Measurements from ENCODE around the gene MTFP1. TPM values are rescaled to one million over a fixed set of nuclear protein-coding genes. Genes with fewer than 3 reads are reported as not detected.

The MTFP1 gene
- total and polyA plus RNA-seq, 7 experiments from 2014 or later, result 10.2 to 68.2 (median 26.7) TPM

DNA sequence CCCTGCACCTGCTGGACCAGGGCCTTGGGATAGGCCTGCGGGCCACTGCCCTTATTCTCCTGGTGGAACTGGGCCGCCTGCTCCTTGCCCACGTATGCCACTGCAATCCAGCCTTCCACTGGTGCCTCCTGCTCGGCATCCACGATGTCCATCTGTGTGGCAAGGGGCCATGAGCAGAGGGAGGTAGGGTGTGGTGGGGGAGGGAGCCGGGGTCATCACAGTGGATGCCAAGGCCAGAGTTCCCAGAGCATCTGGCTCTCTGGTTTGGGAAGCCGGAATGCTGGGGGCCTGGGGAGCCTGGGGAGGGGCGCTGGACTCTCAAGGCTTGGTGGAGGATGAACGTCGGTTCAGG lies 39.0 kb upstream of the MTFP1 start:
- DNase-seq, result no peak
- H3K4me3 Mint-ChIP-seq, result peak overlapping the region; percentile 44 to 83 (median 77)
- intact Hi-C loops (cut with micrococcal nuclease), result loop anchor here in 1 of 2 donors (2.0 kb wide), 2 partner anchors 60 to 122 kb away; partner anchors contain the start of gene TBC1D10A
- H3K9me3 Mint-ChIP-seq, result no peaks in the 10 kb centered on the region
- H3K27me3 Mint-ChIP-seq, result peaks cover 0 to 4% (median 0%) of the 10 kb centered on the region in 5 donors
- ChIA-PET POLR2A (interaction anchor here (0.9 to 10.1 kb wide), 3 partner anchors 30 to 97 kb away, joined by 3 to 84 read pairs (median 5); partner anchors contain the start of genes CASTOR1, CCDC157 and SF3A1), CTCF (interaction anchor here (0.7 to 9.0 kb wide), 8 partner anchors 32 to 282 kb away, joined by 3 to 157 read pairs (median 4); partner anchors contain the start of gene CASTOR1)
- peaks cover 11 to 19% (median 16%) of the 10 kb centered on the region in 7 donors for H3K4me1 Mint-ChIP-seq
- H3K27ac Mint-ChIP-seq, result peak overlapping the region in 3 of 9 donors; percentile 28 to 60 (median 48)
- H3K27ac ChIP-seq (ENCODE audit: low read depth, low read length), result no peak overlapping the region
- no peak for ATAC-seq
- H3K36me3 ChIP-seq (ENCODE audit: control insufficient read depth in 2 of 3, insufficient read depth in 3 of 3, low read length in 3 of 3), result no peaks in the 10 kb centered on the region
- no peaks in the 10 kb centered on the region for H3K27me3 ChIP-seq (ENCODE audit: control insufficient read depth in 2 of 2, insufficient read depth in 2 of 2, low read length in 2 of 2)
- H3K36me3 Mint-ChIP-seq, result no peaks in the 10 kb centered on the region
- no peaks in the 10 kb centered on the region for H3K9me3 ChIP-seq (ENCODE audit: control insufficient read depth in 2 of 3, low read length in 3 of 3)
- peaks cover 3 to 9% of the 10 kb centered on the region in 2 donors for H3K4me1 ChIP-seq (ENCODE audit: control insufficient read depth in 2 of 2, insufficient read depth in 2 of 2, low read length in 2 of 2)
- H3K4me3 ChIP-seq (ENCODE audit: low read length), result no peak overlapping the region

DNA sequence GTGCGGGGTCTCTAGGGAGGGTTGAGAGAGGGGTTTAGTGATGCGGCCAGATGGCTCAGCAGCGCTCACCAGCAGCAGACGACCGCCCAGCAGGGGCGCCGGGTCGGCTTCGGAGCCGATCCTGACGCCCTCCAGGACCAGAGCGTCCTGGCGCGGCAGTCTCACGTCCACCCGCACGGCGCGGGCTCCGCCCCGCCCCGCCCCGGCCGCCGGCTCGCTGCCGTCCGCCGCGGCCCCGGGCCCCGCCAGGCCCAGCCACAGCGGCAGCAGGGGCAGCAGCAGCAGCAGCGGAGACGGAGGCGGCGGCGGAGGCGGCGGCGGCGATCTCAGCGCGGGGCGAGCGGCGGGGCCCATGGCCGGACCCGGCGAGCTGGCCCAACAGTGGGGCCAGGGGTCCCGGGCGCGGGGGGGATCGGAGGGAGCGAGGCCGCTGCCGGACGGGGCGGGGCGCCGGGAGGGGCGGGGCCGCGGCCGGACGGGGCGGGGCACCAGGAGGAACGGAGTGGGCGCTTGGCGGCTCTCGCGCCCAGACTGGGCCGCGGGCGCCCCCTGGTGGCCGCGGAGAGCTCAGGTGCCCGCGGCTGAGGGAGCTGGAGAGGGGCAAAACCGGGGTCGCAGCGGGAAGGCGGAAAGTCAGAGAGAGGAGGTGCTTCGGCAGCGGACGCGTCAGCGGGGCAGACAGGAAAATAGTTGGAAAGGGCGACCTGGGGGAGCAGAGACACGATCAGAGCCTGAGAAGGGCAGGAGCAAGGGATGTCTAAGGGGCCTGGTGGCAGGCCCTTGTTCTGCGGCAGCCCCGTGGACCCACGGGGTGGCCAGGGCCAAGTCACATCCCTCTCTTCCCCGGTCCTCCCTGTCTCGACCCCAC lies 38.4 kb upstream of the MTFP1 start, which contains the start of gene RNF215:
Gene RNF215 (minus strand): TSS at position 452 of the 868 bp plus-strand sequence. CDS start 98 bp downstream, at position 354.
- peak within 1 kb of the TSS in 6 of 9 donors; percentile 41 to 86 (median 70) for H3K27ac Mint-ChIP-seq
- no peaks in the 10 kb centered on the region for H3K27me3 ChIP-seq (ENCODE audit: control insufficient read depth in 2 of 2, insufficient read depth in 2 of 2, low read length in 2 of 2)
- no peaks in the 10 kb centered on the region for H3K36me3 Mint-ChIP-seq

DNA sequence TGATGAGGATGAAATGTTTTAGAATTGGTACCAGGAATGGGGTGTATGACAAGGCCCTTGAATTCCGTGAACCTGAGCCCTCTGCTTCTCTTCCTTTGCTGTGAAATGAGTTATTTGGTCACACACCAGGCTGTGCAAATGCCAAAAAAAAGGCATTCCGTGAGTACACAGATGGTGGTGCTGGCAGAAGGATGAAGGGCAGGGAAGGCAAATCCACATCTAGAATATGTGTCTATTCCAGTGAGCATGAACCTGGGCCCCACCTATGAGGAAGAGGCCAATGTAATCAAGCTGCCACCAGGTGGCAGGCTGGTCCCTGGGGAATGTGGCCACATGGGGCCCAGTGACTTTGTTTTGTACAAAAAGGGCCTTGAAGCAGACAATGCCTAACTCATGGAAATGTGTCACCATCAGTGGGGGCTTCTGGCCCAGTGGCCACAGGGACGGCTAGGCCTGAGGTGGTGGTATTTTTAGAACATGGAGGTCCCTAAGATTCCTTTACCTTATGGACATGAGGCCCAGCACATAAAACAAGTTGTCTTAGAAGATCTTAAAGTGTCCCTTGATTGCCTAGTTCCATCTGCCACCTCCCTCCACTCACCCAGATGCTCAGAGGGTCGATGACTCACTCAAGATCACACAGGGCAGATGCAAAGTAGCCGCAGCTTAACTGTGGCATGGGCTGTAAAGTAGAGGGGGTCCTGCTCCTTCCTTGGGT lies 34.4 kb upstream of the MTFP1 start:
- ChIA-PET CTCF (interaction anchor here (0.6 to 9.0 kb wide), 20 partner anchors 15 to 283 kb away, joined by 3 to 157 read pairs (median 4); partner anchors contain the start of genes CASTOR1 and MTFP1), POLR2A (interaction anchor here (1.0 to 12.2 kb wide), 6 partner anchors 14 to 101 kb away, joined by 3 to 158 read pairs (median 4); partner anchors contain the start of genes CASTOR1 and MTFP1)
- H3K4me3 Mint-ChIP-seq, result peak overlapping the region in 2 of 10 donors; percentile 19 to 62
- intact Hi-C loops (cut with micrococcal nuclease), result loop anchor here (1.0 to 10.0 kb wide), 6 partner anchors 35 to 364 kb away; no protein-coding TSS in a partner anchor
- no peaks in the 10 kb centered on the region for H3K36me3 ChIP-seq (ENCODE audit: control insufficient read depth in 2 of 3, insufficient read depth in 3 of 3, low read length in 3 of 3)
- peak overlapping the region; percentile 82 to 98 (median 84) for H3K27ac Mint-ChIP-seq
- H3K4me1 Mint-ChIP-seq, result peaks cover 26 to 52% (median 38%) of the 10 kb centered on the region in 7 donors
- H3K4me3 ChIP-seq (ENCODE audit: low read length), result no peak overlapping the region
- no peaks in the 10 kb centered on the region for H3K27me3 ChIP-seq (ENCODE audit: control insufficient read depth in 2 of 2, insufficient read depth in 2 of 2, low read length in 2 of 2)
- peak; percentile 73 for ATAC-seq
- H3K9me3 Mint-ChIP-seq, result no peaks in the 10 kb centered on the region
- H3K27me3 Mint-ChIP-seq, result peaks cover 0 to 4% (median 0%) of the 10 kb centered on the region in 5 donors
- peaks cover 3 to 14% of the 10 kb centered on the region in 2 donors for H3K4me1 ChIP-seq (ENCODE audit: control insufficient read depth in 2 of 2, insufficient read depth in 2 of 2, low read length in 2 of 2)
- H3K9me3 ChIP-seq (ENCODE audit: control insufficient read depth in 2 of 3, low read length in 3 of 3), result no peaks in the 10 kb centered on the region
- peak overlapping the region; percentile 30 for H3K27ac ChIP-seq (ENCODE audit: low read depth, low read length)
- H3K36me3 Mint-ChIP-seq, result peaks cover 0 to 3% (median 0%) of the 10 kb centered on the region in 5 donors
- peak; percentile 60 to 85 (median 79) for DNase-seq

More for the DNA sequence above, 38.4 kb upstream of the MTFP1 start, which contains the start of gene RNF215:
- H3K9me3 Mint-ChIP-seq, result no peaks in the 10 kb centered on the region
- peaks cover 0 to 4% (median 0%) of the 10 kb centered on the region in 5 donors for H3K27me3 Mint-ChIP-seq
- peak; percentile 97 for ATAC-seq
- Histone ChIP-seq H3K4me3 (ENCODE audit: low read length) (no peak within 1 kb of the TSS), H3K27ac (ENCODE audit: low read depth, low read length) (peak within 1 kb of the TSS; percentile 26), H3K4me1 (ENCODE audit: control insufficient read depth in 2 of 2, insufficient read depth in 2 of 2, low read length in 2 of 2) (peaks cover 3 to 10% of the 10 kb centered on the region in 2 donors), H3K9me3 (ENCODE audit: control insufficient read depth in 2 of 3, low read length in 3 of 3) (no peaks in the 10 kb centered on the region), H3K36me3 (ENCODE audit: control insufficient read depth in 2 of 3, insufficient read depth in 3 of 3, low read length in 3 of 3) (no peaks in the 10 kb centered on the region)
- peaks cover 16 to 22% (median 20%) of the 10 kb centered on the region in 7 donors for H3K4me1 Mint-ChIP-seq
- intact Hi-C loops (cut with micrococcal nuclease), result loop anchor here (1.0 to 2.0 kb wide), 7 partner anchors 31 to 279 kb away; partner anchors contain the start of genes SF3A1 (in 2 of the 2) and TBC1D10A (in 2 of the 2)
- POLR2A ChIA-PET, result interaction anchor here (0.9 to 10.1 kb wide), 3 partner anchors 31 to 97 kb away, joined by 4 to 84 read pairs (median 5); partner anchors contain the start of genes CASTOR1, CCDC157 and SF3A1
- peak within 1 kb of the TSS; percentile 54 to 83 (median 78) for H3K4me3 Mint-ChIP-seq
- peak; percentile 55 to 92 (median 82) for DNase-seq
- CTCF ChIA-PET, result interaction anchor here (0.7 to 9.0 kb wide), 21 partner anchors 10 to 283 kb away, joined by 3 to 157 read pairs (median 4); partner anchors contain the start of genes CASTOR1 and SEC14L2

DNA sequence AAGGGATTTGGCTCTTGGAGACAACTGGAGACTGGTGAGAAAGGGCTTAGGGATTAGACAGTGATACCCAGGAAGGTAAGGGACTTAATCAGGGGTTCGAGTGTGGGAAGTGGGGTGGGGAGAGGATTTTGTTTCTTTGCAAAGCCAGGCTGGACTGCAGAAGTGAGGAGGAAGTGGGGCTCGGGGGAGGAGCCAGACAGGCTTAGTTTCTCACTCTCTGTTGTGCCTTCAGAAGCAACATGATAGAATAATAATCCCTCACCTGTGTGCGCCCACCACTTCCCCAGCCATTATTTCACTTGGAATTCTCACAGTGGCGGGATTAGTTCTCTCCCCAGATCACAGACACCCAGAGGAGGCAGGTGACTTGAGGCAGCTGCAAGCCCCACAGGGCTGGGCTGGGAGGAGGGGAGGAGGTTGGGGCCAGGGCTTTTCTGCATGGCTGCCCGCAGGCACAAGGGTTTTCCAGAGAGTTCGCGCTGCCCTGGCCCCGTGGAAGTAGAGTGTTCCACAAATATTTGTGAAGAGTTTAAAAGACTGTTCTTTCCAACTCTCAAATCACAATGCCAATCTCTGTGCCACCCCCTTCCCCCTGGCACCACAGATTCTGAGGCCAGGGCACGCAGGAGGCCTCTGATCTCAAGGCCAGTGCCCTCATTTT lies 32.8 kb upstream of the MTFP1 start:
- H3K27ac ChIP-seq (ENCODE audit: low read depth, low read length), result no peak overlapping the region

DNA sequence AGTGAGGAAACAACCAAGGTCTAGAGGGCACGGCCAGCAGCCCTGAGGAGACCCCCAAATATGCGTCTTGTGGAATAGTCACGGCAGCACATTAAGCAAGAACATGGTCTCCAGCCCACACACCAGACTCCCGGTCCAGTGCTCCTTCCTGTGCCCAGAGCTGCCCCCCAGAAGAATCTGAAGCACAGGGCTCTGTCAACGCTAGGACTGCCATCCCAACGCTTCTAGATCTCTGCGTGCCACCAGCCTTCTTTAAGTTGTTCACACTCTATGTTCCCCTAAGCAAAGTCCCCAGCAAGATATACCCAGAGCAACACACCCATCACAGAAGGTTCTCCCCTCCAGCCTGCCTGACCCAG lies 32.3 kb upstream of the MTFP1 start:
- peaks cover 28 to 61% (median 49%) of the 10 kb centered on the region in 7 donors for H3K4me1 Mint-ChIP-seq
- no peaks in the 10 kb centered on the region for H3K9me3 Mint-ChIP-seq
- no peak overlapping the region for H3K4me3 ChIP-seq (ENCODE audit: low read length)
- peaks cover 0 to 3% (median 0%) of the 10 kb centered on the region in 5 donors for H3K36me3 Mint-ChIP-seq
- peaks cover 6 to 21% of the 10 kb centered on the region in 2 donors for H3K4me1 ChIP-seq (ENCODE audit: control insufficient read depth in 2 of 2, insufficient read depth in 2 of 2, low read length in 2 of 2)
- H3K9me3 ChIP-seq (ENCODE audit: control insufficient read depth in 2 of 3, low read length in 3 of 3), result no peaks in the 10 kb centered on the region
- peaks cover 0 to 5% (median 0%) of the 10 kb centered on the region in 5 donors for H3K27me3 Mint-ChIP-seq
- H3K27ac ChIP-seq (ENCODE audit: low read depth, low read length), result no peak overlapping the region
- H3K27me3 ChIP-seq (ENCODE audit: control insufficient read depth in 2 of 2, insufficient read depth in 2 of 2, low read length in 2 of 2), result no peaks in the 10 kb centered on the region
- CTCF ChIA-PET, result interaction anchor here (1.3 to 9.0 kb wide), 4 partner anchors 32 to 130 kb away, joined by 3 to 157 read pairs (median 45); partner anchors contain the start of genes CASTOR1 and MTFP1
- POLR2A ChIA-PET, result interaction anchor here (0.6 to 12.2 kb wide), 3 partner anchors 32 to 103 kb away, joined by 3 to 158 read pairs (median 84); partner anchors contain the start of genes CASTOR1 and MTFP1
- H3K4me3 Mint-ChIP-seq, result peak overlapping the region in 2 of 10 donors; percentile 2 to 52
- H3K36me3 ChIP-seq (ENCODE audit: control insufficient read depth in 2 of 3, insufficient read depth in 3 of 3, low read length in 3 of 3), result peaks cover 0 to 4% (median 0%) of the 10 kb centered on the region in 3 experiments
- intact Hi-C loops (cut with micrococcal nuclease), result loop anchor here in 1 of 2 donors (5.0 to 10.0 kb wide), 2 partner anchors 286 to 362 kb away; no protein-coding TSS in a partner anchor
- DNase-seq (no peak), ATAC-seq (no peak)
- H3K27ac Mint-ChIP-seq, result peak overlapping the region in 4 of 9 donors; percentile 28 to 94 (median 64)

More for the DNA sequence above, 32.8 kb upstream of the MTFP1 start:
- Mint-ChIP-seq H3K36me3 (peaks cover 0 to 3% (median 0%) of the 10 kb centered on the region in 5 donors), H3K9me3 (no peaks in the 10 kb centered on the region), H3K27ac (peak overlapping the region in 8 of 9 donors; percentile 32 to 94 (median 70)), H3K4me1 (peaks cover 22 to 56% (median 44%) of the 10 kb centered on the region in 7 donors), H3K27me3 (no peaks in the 10 kb centered on the region), H3K4me3 (peak overlapping the region in 4 of 10 donors; percentile 9 to 52 (median 34))
- Histone ChIP-seq H3K4me1 (ENCODE audit: control insufficient read depth in 2 of 2, insufficient read depth in 2 of 2, low read length in 2 of 2) (peaks cover 6 to 16% of the 10 kb centered on the region in 2 donors), H3K27me3 (ENCODE audit: control insufficient read depth in 2 of 2, insufficient read depth in 2 of 2, low read length in 2 of 2) (no peaks in the 10 kb centered on the region), H3K9me3 (ENCODE audit: control insufficient read depth in 2 of 3, low read length in 3 of 3) (no peaks in the 10 kb centered on the region), H3K4me3 (ENCODE audit: low read length) (no peak overlapping the region), H3K36me3 (ENCODE audit: control insufficient read depth in 2 of 3, insufficient read depth in 3 of 3, low read length in 3 of 3) (peaks cover 0 to 4% (median 0%) of the 10 kb centered on the region in 3 experiments)
- intact Hi-C loops (cut with micrococcal nuclease), result loop anchor here in 1 of 2 donors (5.0 to 10.0 kb wide), 2 partner anchors 285 to 362 kb away; no protein-coding TSS in a partner anchor
- ChIA-PET CTCF (interaction anchor here (0.7 to 9.0 kb wide), 10 partner anchors 10 to 362 kb away, joined by 3 to 157 read pairs (median 9); partner anchors contain the start of genes CASTOR1 and MTFP1), POLR2A (interaction anchor here (1.0 to 12.2 kb wide), 4 partner anchors 32 to 103 kb away, joined by 3 to 158 read pairs (median 44); partner anchors contain the start of genes CASTOR1 and MTFP1)
- no peak for ATAC-seq
- no peak for DNase-seq
